ENCODE results near the gene AKNA.
A peak's percentile ranks its signal among the peaks of the same experiment; 100 is the strongest.

The AKNA gene, protein sequence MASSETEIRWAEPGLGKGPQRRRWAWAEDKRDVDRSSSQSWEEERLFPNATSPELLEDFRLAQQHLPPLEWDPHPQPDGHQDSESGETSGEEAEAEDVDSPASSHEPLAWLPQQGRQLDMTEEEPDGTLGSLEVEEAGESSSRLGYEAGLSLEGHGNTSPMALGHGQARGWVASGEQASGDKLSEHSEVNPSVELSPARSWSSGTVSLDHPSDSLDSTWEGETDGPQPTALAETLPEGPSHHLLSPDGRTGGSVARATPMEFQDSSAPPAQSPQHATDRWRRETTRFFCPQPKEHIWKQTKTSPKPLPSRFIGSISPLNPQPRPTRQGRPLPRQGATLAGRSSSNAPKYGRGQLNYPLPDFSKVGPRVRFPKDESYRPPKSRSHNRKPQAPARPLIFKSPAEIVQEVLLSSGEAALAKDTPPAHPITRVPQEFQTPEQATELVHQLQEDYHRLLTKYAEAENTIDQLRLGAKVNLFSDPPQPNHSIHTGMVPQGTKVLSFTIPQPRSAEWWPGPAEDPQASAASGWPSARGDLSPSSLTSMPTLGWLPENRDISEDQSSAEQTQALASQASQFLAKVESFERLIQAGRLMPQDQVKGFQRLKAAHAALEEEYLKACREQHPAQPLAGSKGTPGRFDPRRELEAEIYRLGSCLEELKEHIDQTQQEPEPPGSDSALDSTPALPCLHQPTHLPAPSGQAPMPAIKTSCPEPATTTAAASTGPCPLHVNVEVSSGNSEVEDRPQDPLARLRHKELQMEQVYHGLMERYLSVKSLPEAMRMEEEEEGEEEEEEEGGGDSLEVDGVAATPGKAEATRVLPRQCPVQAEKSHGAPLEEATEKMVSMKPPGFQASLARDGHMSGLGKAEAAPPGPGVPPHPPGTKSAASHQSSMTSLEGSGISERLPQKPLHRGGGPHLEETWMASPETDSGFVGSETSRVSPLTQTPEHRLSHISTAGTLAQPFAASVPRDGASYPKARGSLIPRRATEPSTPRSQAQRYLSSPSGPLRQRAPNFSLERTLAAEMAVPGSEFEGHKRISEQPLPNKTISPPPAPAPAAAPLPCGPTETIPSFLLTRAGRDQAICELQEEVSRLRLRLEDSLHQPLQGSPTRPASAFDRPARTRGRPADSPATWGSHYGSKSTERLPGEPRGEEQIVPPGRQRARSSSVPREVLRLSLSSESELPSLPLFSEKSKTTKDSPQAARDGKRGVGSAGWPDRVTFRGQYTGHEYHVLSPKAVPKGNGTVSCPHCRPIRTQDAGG (N-terminal part only)

DNA sequence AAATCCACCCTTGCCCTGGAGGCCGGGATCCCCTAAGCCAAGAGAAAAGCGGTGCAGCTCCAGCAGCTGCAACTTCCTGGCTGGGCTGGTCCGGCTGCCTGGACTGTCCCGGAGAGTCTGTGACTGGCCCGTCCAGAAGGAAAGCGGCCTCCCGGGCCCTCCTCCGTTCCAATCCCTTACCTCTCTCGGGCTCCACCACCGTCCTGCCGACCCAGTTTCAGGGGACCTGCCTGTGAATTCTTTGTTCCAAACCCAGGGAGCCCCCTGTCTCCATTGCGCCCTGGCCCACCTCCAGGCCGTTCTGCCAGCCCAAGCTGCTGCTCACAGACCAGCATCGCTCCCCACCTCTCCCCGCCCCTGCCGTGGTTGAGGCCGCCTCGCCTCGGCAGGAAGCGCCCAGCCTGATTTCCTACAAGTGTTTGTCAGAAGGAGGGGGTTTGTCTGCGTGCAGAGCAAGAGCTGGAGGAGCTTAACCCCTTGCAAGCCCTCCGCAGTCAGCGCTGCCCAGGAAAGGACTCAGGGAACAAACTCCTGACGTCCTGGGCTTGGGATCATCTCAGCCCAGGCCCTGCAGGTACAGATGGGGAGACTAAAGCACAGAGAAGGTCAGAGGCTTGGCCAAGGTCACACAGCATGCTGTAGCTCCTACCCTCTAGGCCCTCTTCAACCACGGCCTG, at the start of gene AKNA:
AKNA (minus strand) TSS at position 303 of the 677 bp plus-strand sequence. CDS start 6,649 bp downstream, outside the sequence.
- H3K36me3 ChIP-seq: peaks cover 62% of the 10 kb centered on the region
- H3K27ac ChIP-seq: peak within 1 kb of the TSS; percentile 93
- H3K9me3 ChIP-seq (ENCODE audit: severe bottlenecking): peaks cover 3% of the 10 kb centered on the region

DNA sequence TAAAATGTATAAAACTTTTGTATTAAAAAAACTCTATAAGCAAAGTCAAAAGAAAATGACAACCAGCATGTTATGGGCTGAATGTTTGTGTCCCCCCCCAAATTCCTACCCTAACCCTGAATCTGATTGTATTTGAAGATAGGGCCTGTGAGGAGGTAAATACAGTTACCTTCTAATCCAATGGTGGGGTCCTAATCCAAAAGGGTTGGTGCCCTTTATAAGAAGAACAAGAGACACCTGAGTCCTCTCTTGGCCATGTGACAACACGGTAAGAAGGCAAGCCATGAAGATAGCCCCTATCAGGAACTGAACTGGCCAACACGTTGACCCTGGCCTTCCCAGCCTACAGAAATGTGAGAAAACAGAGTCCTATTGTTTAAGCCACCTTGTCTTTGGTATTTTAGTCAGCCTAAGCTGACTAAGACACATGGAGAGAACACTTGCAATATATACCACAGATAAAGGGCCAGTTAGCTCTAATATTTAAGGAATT, 49.7 kb upstream of the AKNA start:
- Histone ChIP-seq H3K4me3 (ENCODE audit: low read depth, low read length) (no peak overlapping the region), H3K27me3 (ENCODE audit: insufficient read depth, low read depth, severe bottlenecking) (no peaks in the 10 kb centered on the region), H3K9me3 (ENCODE audit: severe bottlenecking) (no peaks in the 10 kb centered on the region), H3K36me3 (no peaks in the 10 kb centered on the region), H3K27ac (no peak overlapping the region)
- no peak for DNase-seq
- TF ChIP-seq, protein P1, sequence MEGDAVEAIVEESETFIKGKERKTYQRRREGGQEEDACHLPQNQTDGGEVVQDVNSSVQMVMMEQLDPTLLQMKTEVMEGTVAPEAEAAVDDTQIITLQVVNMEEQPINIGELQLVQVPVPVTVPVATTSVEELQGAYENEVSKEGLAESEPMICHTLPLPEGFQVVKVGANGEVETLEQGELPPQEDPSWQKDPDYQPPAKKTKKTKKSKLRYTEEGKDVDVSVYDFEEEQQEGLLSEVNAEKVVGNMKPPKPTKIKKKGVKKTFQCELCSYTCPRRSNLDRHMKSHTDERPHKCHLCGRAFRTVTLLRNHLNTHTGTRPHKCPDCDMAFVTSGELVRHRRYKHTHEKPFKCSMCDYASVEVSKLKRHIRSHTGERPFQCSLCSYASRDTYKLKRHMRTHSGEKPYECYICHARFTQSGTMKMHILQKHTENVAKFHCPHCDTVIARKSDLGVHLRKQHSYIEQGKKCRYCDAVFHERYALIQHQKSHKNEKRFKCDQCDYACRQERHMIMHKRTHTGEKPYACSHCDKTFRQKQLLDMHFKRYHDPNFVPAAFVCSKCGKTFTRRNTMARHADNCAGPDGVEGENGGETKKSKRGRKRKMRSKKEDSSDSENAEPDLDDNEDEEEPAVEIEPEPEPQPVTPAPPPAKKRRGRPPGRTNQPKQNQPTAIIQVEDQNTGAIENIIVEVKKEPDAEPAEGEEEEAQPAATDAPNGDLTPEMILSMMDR (IDR thresholded peaks at IDR 0.05; ENCODE audit: low read depth, low read length): no peak

More for the DNA sequence above, at the start of gene AKNA:
- no peaks in the 10 kb centered on the region for H3K27me3 ChIP-seq (ENCODE audit: insufficient read depth, low read depth, severe bottlenecking)
- DNase-seq: peak; percentile 87
- TF ChIP-seq, protein P1 (IDR thresholded peaks at IDR 0.05; ENCODE audit: low read depth, low read length): no peak
- H3K4me3 ChIP-seq (ENCODE audit: low read depth, low read length): peak within 1 kb of the TSS; percentile 34

DNA sequence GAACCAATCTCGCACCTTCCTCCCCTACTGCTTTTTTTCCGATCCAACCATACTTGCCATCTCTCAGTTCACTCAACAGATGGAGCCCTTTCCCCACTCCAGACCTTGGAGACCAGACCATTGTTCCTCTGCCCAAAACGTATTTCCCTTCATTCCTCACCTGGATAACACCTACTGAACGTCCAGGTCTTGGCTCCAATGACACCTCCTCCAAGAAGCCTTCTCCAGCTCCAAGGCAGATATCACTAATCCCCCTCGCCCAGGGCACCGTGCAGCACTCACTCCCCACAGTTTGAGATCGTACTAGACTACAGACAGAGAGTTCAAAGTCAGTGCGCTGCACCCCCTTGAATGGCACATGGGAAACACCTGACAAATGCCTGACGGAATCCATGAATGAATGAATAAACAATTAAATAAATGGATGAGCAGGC, 47.1 kb upstream of the AKNA start:
- DNase-seq: peak; percentile 53
- TF ChIP-seq, protein P1 (IDR thresholded peaks at IDR 0.05; ENCODE audit: low read depth, low read length): peak; percentile 91
- no peaks in the 10 kb centered on the region for H3K27me3 ChIP-seq (ENCODE audit: insufficient read depth, low read depth, severe bottlenecking)

DNA sequence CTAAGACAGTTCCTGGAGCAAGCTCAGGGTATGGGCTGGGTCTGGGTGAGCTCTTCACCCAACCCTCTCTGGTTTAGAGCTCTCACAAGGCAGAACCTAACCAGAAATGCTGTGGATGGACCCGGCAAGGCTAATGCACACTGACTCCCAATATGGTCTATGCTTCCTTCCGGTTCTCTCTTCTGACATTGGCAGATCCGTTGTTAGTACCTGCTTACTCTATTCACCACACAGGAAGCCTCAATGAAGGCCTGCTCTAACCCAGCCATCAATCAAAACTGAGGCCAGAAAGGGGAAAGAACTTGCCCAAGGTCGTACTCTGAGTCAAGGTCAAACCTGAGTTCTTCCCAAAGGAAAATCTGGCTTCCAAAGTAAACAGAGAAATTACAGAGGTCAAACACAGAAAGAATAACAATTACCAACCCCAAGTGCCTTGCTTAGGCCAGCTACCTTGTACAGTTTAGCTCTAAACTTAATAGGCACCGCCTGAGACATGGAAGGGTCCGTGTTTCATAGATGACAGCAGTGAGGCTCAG, 46.0 kb upstream of the AKNA start:
- Histone ChIP-seq H3K36me3 (no peaks in the 10 kb centered on the region), H3K4me3 (ENCODE audit: low read depth, low read length) (no peak overlapping the region), H3K9me3 (ENCODE audit: severe bottlenecking) (no peaks in the 10 kb centered on the region), H3K27ac (no peak overlapping the region), H3K27me3 (ENCODE audit: insufficient read depth, low read depth, severe bottlenecking) (no peaks in the 10 kb centered on the region)
- DNase-seq: no peak
- TF ChIP-seq, protein P1 (IDR thresholded peaks at IDR 0.05; ENCODE audit: low read depth, low read length): no peak

More for the DNA sequence above, 47.1 kb upstream of the AKNA start:
- Histone ChIP-seq H3K9me3 (ENCODE audit: severe bottlenecking) (no peaks in the 10 kb centered on the region), H3K4me3 (ENCODE audit: low read depth, low read length) (no peak overlapping the region), H3K36me3 (no peaks in the 10 kb centered on the region), H3K27ac (no peak overlapping the region)

DNA sequence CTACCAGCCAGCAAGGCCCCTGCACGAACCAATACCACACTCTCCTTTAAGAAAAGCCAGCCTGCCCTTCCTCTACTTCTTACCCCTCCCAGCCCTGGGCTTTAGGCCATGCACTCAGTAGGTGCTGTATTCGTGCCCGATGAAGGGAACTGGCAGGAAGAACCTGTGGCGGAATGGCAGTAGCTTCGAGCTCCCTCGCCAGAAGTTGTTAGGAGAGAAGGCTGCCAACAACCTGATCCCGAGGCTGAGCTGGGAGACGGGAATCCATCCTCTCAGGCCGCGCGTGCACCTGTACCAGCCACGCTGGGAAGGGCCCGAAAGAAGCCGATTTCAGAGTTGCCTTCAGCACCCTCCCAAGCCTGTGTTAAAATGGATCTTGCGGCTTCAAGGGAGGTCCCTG, 45.3 kb upstream of the AKNA start:
- Histone ChIP-seq H3K27me3 (ENCODE audit: insufficient read depth, low read depth, severe bottlenecking) (no peaks in the 10 kb centered on the region), H3K36me3 (no peaks in the 10 kb centered on the region), H3K27ac (no peak overlapping the region), H3K4me3 (ENCODE audit: low read depth, low read length) (no peak overlapping the region), H3K9me3 (ENCODE audit: severe bottlenecking) (no peaks in the 10 kb centered on the region)
- DNase-seq: no peak
- TF ChIP-seq, protein P1 (IDR thresholded peaks at IDR 0.05; ENCODE audit: low read depth, low read length): no peak

All from WERI-Rb-1 (cell line).